Mesendoderm (in vitro differentiated cells): ENCODE results near the gene RUVBL1. TPM values are rescaled to one million over a fixed set of nuclear protein-coding genes. Genes with fewer than 3 reads are reported as not detected.

Experiments
- DNase-seq: peaks from one replicate; pipeline ENCODE4 v3.0.0; 2013
- H2AK5ac ChIP-seq: 2 replicates; pipeline ENCODE4 v1.6.1; 2013; ENCODE audit warnings: low read length, inconsistent platforms
- H2BK120ac ChIP-seq: 2 replicates; pipeline ENCODE4 v1.6.1; 2013; ENCODE audit warnings: low read depth, mild to moderate bottlenecking, low read length, moderate library complexity, mixed read lengths
- H2BK15ac ChIP-seq: replicated peaks from 2 replicates; pipeline ENCODE4 v1.6.1; 2013; ENCODE audit warnings: low read depth, mild to moderate bottlenecking, moderate library complexity
- H2BK5ac ChIP-seq: 2 replicates; pipeline ENCODE4 v1.6.1; 2013; ENCODE audit warnings: low read length, inconsistent platforms
- H3K18ac ChIP-seq: 2 replicates; pipeline ENCODE4 v1.6.1; 2013; ENCODE audit warnings: mild to moderate bottlenecking, low read length, mixed read lengths
- H3K23ac ChIP-seq: one replicate; pipeline ENCODE4 v1.6.1; 2013; ENCODE audit warnings: low read length
- H3K27ac ChIP-seq: 2 replicates; pipeline ENCODE4 v1.5.1; 2013; ENCODE audit warnings: low read depth, mild to moderate bottlenecking, inconsistent platforms, low read length, moderate library complexity
- H3K27me3 ChIP-seq: 2 replicates; pipeline ENCODE4 v1.6.1; 2013; ENCODE audit warnings: low read length, control low read depth, mild to moderate bottlenecking, inconsistent platforms; ENCODE audit not compliant: insufficient read depth, poor library complexity
- H3K36me3 ChIP-seq: 2 replicates; pipeline ENCODE4 v1.6.1; 2013; ENCODE audit warnings: low read length, inconsistent platforms; ENCODE audit not compliant: control insufficient read depth, insufficient read depth
- H3K4ac ChIP-seq: one replicate; pipeline ENCODE4 v1.6.1; 2013; ENCODE audit warnings: low read depth, mild to moderate bottlenecking, low read length, moderate library complexity
- H3K4me1 ChIP-seq: 2 replicates; pipeline ENCODE4 v1.6.1; 2013; ENCODE audit warnings: low read depth, low read length, inconsistent platforms; ENCODE audit not compliant: control insufficient read depth
- H3K4me2 ChIP-seq: 2 replicates; pipeline ENCODE4 v1.6.1; 2013; ENCODE audit warnings: low read length
- H3K4me3 ChIP-seq: 2 replicates; pipeline ENCODE4 v1.5.1; 2013; ENCODE audit warnings: mild to moderate bottlenecking, low read length
- H3K56ac ChIP-seq: one replicate; pipeline ENCODE4 v1.6.1; 2013; ENCODE audit warnings: low read length
- H3K79me1 ChIP-seq: 2 replicates; pipeline ENCODE4 v1.6.1; 2013; ENCODE audit warnings: low read length, inconsistent platforms
- H3K79me2 ChIP-seq: 2 replicates; pipeline ENCODE4 v1.6.1; 2013; ENCODE audit warnings: mild to moderate bottlenecking, low read length; ENCODE audit not compliant: control insufficient read depth, insufficient read depth
- H3K9ac ChIP-seq: 2 replicates; pipeline ENCODE4 v1.6.1; 2013; ENCODE audit warnings: low read length, inconsistent platforms
- H4K5ac ChIP-seq: one replicate; pipeline ENCODE4 v1.6.1; 2013; ENCODE audit warnings: low read length
- H4K8ac ChIP-seq: one replicate; pipeline ENCODE4 v1.6.1; 2013; ENCODE audit warnings: low read depth, mild to moderate bottlenecking, control low read depth, low read length, moderate library complexity
- WGBS: extraction: QIAGEN DNeasy Blood & Tissue Kit; methylation state at CpG from one replicate; pipeline ENCODE4 v1.1.7; 2013; ENCODE audit warnings: low lambda C conversion rate, missing lambda C conversion rate; ENCODE audit not compliant: insufficient coverage; ENCODE audit errors: extremely low coverage; 5-methylcytosine and 5-hydroxymethylcytosine counted together
- polyA plus RNA-seq, 2 experiments: library from polyadenylated mRNA; stranded (reverse); fragments of 200-250 nt; gene quantifications; one replicate each; pipeline ENCODE4 v1.2.3, GENCODE V29; 2013

RUVBL1 gene
- polyA plus RNA-seq (2013, experiment 1 of 2) = 80.0 TPM
- polyA plus RNA-seq (2013, experiment 2 of 2) = 79.2 TPM

- Histone ChIP-seq H3K79me1 (peaks cover 11% of the 10 kb centered on the region), H2BK15ac (no peak within 1 kb of the TSS), H3K27ac (peak within 1 kb of the TSS; percentile 89), H3K4me1 (no peaks in the 10 kb centered on the region), H3K4me2 (peak within 1 kb of the TSS; percentile 90), H3K36me3 (no peaks in the 10 kb centered on the region), H3K9ac (peak within 1 kb of the TSS; percentile 87), H3K79me2 (peaks cover 16% of the 10 kb centered on the region), H3K56ac (peak within 1 kb of the TSS; percentile 95), H3K27me3 (no peaks in the 10 kb centered on the region), H3K23ac (peak within 1 kb of the TSS; percentile 72), H4K5ac (peak within 1 kb of the TSS; percentile 88), H2BK5ac (peak within 1 kb of the TSS; percentile 5), H3K18ac (no peak within 1 kb of the TSS), H2BK120ac (no peak within 1 kb of the TSS), H3K4ac (peak within 1 kb of the TSS; percentile 88), H3K4me3 (peak within 1 kb of the TSS; percentile 80), H4K8ac (peak within 1 kb of the TSS; percentile 70), H2AK5ac (no peak within 1 kb of the TSS)
- DNase-seq = peak; percentile 99
- no CpG with 5 or more reads among the region's 47 CpGs for WGBS
Measured at GRCh38 chr3:128123538-128124368, at the start of gene RUVBL1. Gene RUVBL1 (minus strand): TSS chr3:128123812. CDS start chr3:128123724, 88 bp downstream.

- no peak overlapping the region for H3K4ac ChIP-seq
- no peak overlapping the region for H3K4me3 ChIP-seq
- H2BK120ac ChIP-seq = no peak overlapping the region
- peaks cover 3% of the 10 kb centered on the region for H3K4me1 ChIP-seq
- no peak overlapping the region for H3K56ac ChIP-seq
- H2BK15ac ChIP-seq = no peak overlapping the region
- no peak for DNase-seq
- no peak overlapping the region for H2BK5ac ChIP-seq
- H4K5ac ChIP-seq = no peak overlapping the region
- no peaks in the 10 kb centered on the region for H3K36me3 ChIP-seq
- H3K79me2 ChIP-seq = no peaks in the 10 kb centered on the region
- no CpG with 5 or more reads among the region's 8 CpGs for WGBS
- no peak overlapping the region for H3K18ac ChIP-seq
- no peak overlapping the region for H3K23ac ChIP-seq
- no peak overlapping the region for H3K27ac ChIP-seq
- H4K8ac ChIP-seq = no peak overlapping the region
- no peaks in the 10 kb centered on the region for H3K79me1 ChIP-seq
- no peak overlapping the region for H3K9ac ChIP-seq
- H3K4me2 ChIP-seq = no peak overlapping the region
- H3K27me3 ChIP-seq = no peaks in the 10 kb centered on the region
- no peak overlapping the region for H2AK5ac ChIP-seq
Measured at GRCh38 chr3:128173200-128173599, 49.6 kb upstream of the RUVBL1 start.

- no peak overlapping the region for H4K8ac ChIP-seq
- no peak overlapping the region for H4K5ac ChIP-seq
- H2BK120ac ChIP-seq = no peak overlapping the region
- no CpG with 5 or more reads among the region's 5 CpGs for WGBS
- no peak overlapping the region for H3K27ac ChIP-seq
- no peak overlapping the region for H3K23ac ChIP-seq
- H3K4me2 ChIP-seq = no peak overlapping the region
- no peaks in the 10 kb centered on the region for H3K36me3 ChIP-seq
- H3K9ac ChIP-seq = no peak overlapping the region
- no peak overlapping the region for H2BK5ac ChIP-seq
- peak; percentile 84 for DNase-seq
- H2BK15ac ChIP-seq = no peak overlapping the region
- no peaks in the 10 kb centered on the region for H3K79me1 ChIP-seq
- H2AK5ac ChIP-seq = no peak overlapping the region
- H3K18ac ChIP-seq = no peak overlapping the region
- no peaks in the 10 kb centered on the region for H3K27me3 ChIP-seq
- H3K4me3 ChIP-seq = no peak overlapping the region
- no peak overlapping the region for H3K56ac ChIP-seq
- H3K79me2 ChIP-seq = no peaks in the 10 kb centered on the region
- H3K4ac ChIP-seq = no peak overlapping the region
- H3K4me1 ChIP-seq = peaks cover 3% of the 10 kb centered on the region
Measured at GRCh38 chr3:128170866-128171516, 47.4 kb upstream of the RUVBL1 start.

GRCh38 chr3:128168836-128169235 lies 45.2 kb upstream of the RUVBL1 start:
- no peak for DNase-seq
- H3K79me2 ChIP-seq = no peaks in the 10 kb centered on the region
- no peak overlapping the region for H2BK15ac ChIP-seq
- H2AK5ac ChIP-seq = no peak overlapping the region
- no peak overlapping the region for H3K23ac ChIP-seq
- H2BK5ac ChIP-seq = no peak overlapping the region
- H3K79me1 ChIP-seq = no peaks in the 10 kb centered on the region
- no peak overlapping the region for H4K8ac ChIP-seq
- no peak overlapping the region for H2BK120ac ChIP-seq
- H3K4me2 ChIP-seq = no peak overlapping the region
- no peak overlapping the region for H3K4ac ChIP-seq
- no CpG with 5 or more reads among the region's 4 CpGs for WGBS
- H3K18ac ChIP-seq = no peak overlapping the region
- H3K4me3 ChIP-seq = no peak overlapping the region
- no peak overlapping the region for H3K9ac ChIP-seq
- H3K36me3 ChIP-seq = no peaks in the 10 kb centered on the region
- H3K56ac ChIP-seq = no peak overlapping the region
- H4K5ac ChIP-seq = no peak overlapping the region
- no peak overlapping the region for H3K27ac ChIP-seq
- no peaks in the 10 kb centered on the region for H3K4me1 ChIP-seq
- no peaks in the 10 kb centered on the region for H3K27me3 ChIP-seq

- no peak for DNase-seq
- H3K4me3 ChIP-seq = no peak overlapping the region
- H3K27me3 ChIP-seq = no peaks in the 10 kb centered on the region
- H3K56ac ChIP-seq = no peak overlapping the region
- H3K4me2 ChIP-seq = no peak overlapping the region
- no peak overlapping the region for H4K8ac ChIP-seq
- WGBS = no CpG with 5 or more reads among the region's 5 CpGs
- H3K4me1 ChIP-seq = no peaks in the 10 kb centered on the region
- H3K36me3 ChIP-seq = no peaks in the 10 kb centered on the region
- H3K27ac ChIP-seq = no peak overlapping the region
- H2BK15ac ChIP-seq = no peak overlapping the region
- no peak overlapping the region for H3K18ac ChIP-seq
- H3K79me1 ChIP-seq = no peaks in the 10 kb centered on the region
- no peak overlapping the region for H2AK5ac ChIP-seq
- no peak overlapping the region for H2BK120ac ChIP-seq
- no peak overlapping the region for H3K23ac ChIP-seq
- H3K4ac ChIP-seq = no peak overlapping the region
- H3K9ac ChIP-seq = no peak overlapping the region
- H4K5ac ChIP-seq = no peak overlapping the region
- no peak overlapping the region for H2BK5ac ChIP-seq
- no peaks in the 10 kb centered on the region for H3K79me2 ChIP-seq
Measured at GRCh38 chr3:128167973-128168674, 44.5 kb upstream of the RUVBL1 start.
